ENCODE results near the gene JAZF1. TPM values are rescaled to one million over a fixed set of nuclear protein-coding genes. Genes with fewer than 3 reads are reported as not detected.
A peak's percentile ranks its signal among the peaks of the same experiment; 100 is the strongest.

JAZF1 gene
- total RNA-seq, 1 experiment from 2014 or later, result 18.8 TPM

DNA sequence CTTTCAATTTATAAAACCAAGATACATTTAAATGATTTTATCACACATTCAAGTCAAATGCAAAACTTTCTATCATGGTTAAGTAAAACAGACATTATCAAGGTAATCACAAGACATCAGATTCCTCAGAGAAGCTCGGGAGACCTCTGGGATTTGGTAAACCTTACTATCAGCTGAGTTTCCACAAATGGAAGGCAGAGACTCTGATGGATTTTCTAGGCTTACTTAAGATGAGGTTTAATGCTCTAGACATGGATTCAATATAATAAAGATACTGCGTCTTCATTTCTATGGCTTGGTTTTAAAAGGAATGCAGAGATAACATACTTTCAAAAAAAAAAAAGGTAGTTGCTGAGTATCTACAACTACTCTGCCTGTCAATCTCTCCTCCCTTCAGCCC lies 171.7 kb downstream of the JAZF1 start:
- DNase-seq (ENCODE audit: low spot score), result no peak

DNA sequence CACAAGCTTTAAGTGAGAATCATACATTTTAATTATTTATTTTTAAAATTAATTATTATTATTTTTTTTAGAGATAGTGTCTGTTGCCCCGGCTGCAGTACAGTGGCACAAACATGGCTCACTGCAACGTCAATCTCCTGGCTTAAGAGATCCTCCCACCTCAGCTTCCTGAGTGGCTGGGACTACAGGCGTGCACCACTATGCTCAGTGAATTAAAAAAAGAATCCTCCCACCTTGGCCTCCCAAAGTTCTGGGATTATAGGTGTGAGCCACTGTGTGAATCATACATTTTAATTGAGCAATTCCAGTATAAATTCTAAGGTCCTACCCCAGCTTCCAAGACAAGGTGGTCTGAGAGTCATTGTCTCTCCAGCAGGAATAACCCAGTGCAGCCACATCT lies 172.4 kb downstream of the JAZF1 start:
- no peak for DNase-seq (ENCODE audit: low spot score)

DNA sequence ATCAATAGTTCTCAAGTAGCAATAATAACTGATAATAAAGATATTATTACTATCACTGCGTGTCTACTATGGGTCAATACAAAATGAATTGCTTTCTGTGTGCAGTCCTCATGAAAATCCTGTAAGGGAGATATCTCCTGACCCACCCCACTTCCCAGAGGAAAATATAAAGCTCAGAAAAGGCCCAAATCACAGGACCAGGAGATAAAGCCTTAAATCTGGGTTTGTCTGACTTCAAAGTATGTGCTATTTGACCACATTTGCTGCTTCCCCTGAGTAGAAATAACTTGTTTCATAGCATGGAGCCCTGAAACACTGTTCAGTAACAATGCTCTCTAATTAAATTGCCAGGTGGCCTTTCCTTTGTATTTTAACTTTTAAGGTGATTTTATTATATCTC lies 174.1 kb downstream of the JAZF1 start:
- DNase-seq (ENCODE audit: low spot score), result no peak

DNA sequence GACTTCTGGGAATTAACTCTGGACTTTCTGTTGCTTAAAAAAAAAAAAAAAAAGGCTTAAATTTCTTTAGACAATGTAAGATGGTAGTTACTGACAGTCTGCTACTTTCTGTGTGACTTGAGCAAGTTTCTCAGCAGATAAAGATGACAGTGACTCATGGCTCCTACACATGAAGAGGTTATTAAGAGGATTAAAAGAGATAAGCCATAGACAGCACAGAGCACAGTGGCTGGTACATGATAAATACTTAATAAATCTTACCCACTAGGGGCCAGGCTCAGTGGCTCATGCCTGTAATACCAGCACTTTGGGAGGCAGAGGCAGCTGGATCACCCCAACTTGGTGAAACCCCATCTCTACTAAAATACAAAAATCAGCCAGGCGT lies 174.8 kb downstream of the JAZF1 start:
- DNase-seq (ENCODE audit: low spot score), result peak; percentile 62

DNA sequence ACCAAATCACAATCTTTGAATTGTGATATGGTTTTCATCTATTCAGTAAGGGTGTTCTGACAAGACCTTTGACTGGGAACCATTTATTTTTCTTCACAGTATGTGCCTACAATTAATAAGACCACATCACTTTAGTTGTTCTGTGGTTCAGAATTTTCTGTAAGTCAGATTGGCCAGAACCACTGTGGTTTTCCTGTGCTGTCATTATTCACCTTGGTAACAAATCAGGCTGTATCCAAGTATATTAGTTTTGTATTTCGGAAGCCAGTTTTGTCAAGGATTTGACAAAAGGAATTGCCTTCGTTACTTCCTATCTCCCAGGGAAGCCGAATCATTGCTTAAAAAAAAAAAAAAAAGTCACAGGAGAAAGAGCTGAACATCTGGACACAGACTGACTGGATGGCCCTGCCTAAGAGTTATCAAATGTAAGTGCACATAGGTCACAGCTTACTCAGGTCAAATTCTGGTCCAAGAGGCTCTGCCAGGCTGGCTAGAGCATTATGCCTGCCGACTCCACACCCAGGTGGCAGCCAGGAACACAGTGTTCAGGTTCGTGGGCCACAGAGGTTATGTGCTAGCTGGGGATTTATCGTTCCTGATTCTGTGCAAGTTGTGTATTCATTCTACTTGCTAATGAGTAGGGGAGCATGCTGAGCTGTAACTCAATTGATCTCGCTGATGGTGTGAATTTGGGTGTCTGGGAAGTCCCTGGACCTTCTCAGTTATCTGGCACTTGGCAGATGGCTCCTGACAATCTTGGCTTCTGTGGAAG lies 175.3 kb downstream of the JAZF1 start:
- DNase-seq (ENCODE audit: low spot score), result peak; percentile 40

DNA sequence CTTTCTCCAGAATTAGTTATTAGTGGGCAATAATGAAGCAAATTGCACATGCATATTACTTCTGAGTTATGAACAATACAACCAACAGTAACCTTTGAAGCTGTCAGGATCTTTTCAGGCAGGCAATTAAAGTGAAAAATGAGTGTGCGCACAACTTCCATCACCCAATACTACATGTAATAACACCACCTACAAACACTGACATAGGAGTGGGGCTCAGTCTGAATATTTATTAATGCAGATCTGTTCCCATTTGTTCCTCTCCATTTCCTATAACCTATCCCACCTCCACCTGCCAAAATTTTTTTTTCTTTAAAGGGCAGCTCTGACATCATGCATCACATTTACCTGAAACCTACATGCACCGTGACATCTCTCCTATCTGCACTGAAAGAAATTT lies 177.2 kb downstream of the JAZF1 start:
- no peak for DNase-seq (ENCODE audit: low spot score)

DNA sequence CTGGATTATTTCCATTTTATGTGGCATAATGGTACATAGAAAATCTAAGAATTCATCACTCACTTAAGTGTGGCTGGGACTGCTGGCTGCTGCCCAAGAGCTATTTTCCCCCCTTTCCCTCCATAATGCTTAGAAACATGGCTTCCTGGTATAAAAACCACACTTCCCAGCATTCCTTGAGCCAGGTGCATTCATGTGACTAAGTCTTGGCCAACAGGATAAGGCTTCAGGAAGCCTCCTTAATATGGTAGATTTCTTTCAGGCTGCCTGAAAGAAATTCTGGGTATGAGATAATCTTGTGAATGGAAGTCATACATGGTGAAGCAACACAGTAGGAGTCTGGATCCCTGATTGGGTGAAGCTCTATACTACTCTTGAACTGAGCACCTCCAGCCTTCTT lies 178.0 kb downstream of the JAZF1 start:
- peak; percentile 27 for DNase-seq (ENCODE audit: low spot score)

GRCh38 chr7:28001896-28002295 lies 178.7 kb downstream of the JAZF1 start:
- DNase-seq (ENCODE audit: low spot score), result no peak

DNA sequence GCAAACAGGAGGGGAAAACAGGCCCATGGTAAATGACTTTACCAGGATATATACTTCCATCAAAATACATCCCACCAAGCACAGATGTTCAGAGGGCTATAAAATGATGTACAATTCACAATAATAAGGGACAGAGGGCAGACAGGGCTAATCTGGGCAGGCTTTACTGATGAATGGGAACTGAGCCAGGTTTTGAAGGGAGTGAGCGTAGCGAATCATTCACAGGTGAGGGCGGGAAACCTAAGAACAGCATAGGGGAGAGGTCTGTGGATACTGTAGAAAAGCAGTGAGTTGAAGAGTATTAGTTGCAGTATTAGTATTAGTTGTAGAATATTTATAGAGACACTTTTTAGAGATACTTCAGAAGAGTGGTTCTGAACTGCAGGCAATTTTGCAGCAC lies 180.8 kb downstream of the JAZF1 start:
- no peak for DNase-seq (ENCODE audit: low spot score)

DNA sequence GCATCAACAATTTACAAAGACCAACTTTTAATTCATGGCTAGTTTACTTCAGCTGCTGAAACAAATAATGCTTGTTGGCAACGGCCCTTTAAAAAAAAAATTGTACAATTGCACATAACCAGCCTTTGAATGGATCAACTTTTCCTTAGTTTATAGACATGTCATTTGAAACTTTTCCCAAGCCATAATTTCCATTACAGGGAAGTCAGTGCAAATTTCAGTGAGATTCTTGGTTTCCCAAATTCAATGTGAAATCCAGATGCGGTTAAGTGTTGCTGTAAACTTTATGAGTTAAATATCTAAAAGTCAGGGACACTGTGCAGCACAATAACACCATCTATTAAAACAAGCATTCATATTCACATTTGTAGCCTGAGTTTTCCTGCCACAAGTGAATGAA lies 182.2 kb downstream of the JAZF1 start:
- no peak for DNase-seq (ENCODE audit: low spot score)

- DNase-seq (ENCODE audit: low spot score), result no peak
Measured at GRCh38 chr7:27997188-27997707, 183.3 kb downstream of the JAZF1 start.

- DNase-seq (ENCODE audit: low spot score), result no peak
Measured at GRCh38 chr7:27996141-27996540, 184.5 kb downstream of the JAZF1 start.

DNA sequence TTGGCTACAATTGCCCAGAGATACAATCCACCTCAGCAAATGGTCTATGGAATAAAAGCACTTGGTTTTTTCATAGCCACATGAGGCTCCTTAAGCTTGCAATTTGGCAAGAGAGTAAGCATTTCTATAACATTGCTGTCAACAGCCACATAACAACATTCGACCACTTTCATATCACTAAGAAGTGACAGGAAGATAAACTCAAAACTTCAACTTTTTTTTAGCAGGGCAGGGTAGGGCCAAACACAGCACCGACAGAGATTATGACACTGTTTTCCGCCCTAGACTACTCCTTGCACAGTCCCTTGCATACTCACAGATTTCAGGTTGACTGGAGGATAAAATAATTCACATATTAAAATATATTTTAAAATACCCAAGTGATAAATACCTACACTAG lies 185.4 kb downstream of the JAZF1 start:
- no peak for DNase-seq (ENCODE audit: low spot score)

DNA sequence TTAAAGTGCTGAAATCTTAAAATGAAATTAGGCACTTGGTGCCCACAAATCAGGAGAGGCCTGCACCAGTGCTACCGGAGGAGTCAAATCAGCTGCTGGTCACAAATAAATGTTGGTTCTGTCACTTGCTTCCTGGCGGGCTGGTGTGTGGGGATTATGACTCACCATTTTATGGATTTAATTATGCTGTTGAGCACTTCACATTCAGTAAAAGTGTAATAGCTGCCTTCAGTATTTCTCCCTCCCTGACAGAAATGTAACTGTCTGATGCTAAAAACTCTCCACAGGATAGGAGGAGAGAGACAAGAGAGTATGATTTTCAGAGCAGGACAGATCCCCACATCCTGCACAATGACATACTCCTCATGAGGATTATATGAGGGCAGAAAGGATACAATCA lies 186.0 kb downstream of the JAZF1 start:
- peak; percentile 90 for DNase-seq (ENCODE audit: low spot score)

DNA sequence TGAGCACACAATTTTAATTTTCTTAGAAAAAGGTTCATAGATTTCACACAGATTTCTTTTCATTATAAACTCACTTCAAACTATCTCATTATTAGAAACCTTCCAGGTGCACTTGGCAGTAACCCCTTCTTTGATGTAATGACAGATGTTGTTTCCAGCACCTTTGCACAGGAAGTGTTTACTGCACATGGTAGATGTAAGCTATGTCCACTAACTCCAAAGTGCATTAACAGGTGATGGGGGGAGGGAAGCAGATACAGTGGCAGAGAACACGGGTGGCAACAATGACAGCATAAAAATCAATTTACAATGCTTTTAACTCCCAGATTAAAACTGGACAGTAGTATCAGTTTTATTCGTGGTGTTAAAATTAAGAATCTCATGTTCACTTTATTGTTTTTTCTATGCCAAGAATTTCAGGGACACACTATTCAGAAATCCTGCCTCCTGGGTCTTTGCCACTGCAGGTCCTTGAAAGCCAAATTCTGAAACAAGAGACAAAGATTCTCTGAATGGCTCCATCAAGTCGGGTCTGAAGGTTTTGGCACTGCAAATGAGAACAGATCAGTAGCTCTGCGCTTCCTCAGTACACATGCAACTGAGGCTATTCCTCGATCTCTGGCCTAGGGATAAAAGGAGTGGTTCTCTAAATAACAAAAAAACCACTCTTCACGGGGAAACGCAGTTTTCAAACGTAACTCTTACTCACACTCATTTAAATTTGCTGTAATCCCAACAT lies 187.7 kb downstream of the JAZF1 start:
- DNase-seq (ENCODE audit: low spot score), result no peak

GRCh38 chr7:27992097-27992496 lies 188.5 kb downstream of the JAZF1 start:
- DNase-seq (ENCODE audit: low spot score), result no peak

GRCh38 chr7:27991006-27991528 lies 189.5 kb downstream of the JAZF1 start:
- DNase-seq (ENCODE audit: low spot score), result no peak

DNA sequence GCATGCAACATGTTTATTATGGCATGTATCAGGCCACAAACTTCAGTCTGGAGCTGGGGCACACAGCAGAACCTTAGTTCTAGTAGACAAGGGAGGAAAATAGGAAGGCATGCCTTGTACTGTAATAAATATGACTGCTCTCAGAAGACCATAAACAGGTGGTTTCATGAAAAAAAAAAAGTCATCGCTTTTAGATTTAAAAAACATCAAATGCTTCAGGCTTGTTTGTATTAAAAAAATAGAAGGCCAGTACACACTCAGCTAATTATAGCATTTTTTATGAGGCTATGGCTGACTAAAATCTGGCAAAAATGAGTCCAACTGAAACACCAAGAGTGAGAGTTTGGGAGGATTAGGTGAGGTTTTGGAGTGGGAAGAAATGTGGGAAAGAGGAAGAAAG lies 204.1 kb downstream of the JAZF1 start:
- no peak for DNase-seq (ENCODE audit: low spot score)

DNA sequence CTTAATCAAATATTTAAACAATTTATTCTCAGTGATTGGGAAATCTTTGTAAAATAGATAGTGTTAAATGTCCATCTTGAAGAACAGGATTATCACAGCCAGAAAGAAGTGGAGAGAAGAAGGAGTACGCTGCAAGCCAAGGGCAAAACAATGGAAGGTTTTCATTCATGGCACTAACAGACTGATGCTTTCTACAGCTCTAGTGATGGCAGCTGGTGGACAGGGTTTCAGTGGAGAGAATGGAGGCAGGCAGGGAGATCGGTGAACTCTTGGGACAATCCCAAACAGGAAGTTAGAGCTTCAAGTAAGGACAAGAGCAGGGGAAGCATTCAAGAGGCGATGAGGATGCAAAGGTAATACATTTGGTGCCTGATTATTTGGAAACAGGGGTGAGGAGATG lies 207.0 kb downstream of the JAZF1 start:
- no peak for DNase-seq (ENCODE audit: low spot score)

- DNase-seq (ENCODE audit: low spot score), result no peak
Measured at GRCh38 chr7:27972276-27972675, 208.3 kb downstream of the JAZF1 start.

DNA sequence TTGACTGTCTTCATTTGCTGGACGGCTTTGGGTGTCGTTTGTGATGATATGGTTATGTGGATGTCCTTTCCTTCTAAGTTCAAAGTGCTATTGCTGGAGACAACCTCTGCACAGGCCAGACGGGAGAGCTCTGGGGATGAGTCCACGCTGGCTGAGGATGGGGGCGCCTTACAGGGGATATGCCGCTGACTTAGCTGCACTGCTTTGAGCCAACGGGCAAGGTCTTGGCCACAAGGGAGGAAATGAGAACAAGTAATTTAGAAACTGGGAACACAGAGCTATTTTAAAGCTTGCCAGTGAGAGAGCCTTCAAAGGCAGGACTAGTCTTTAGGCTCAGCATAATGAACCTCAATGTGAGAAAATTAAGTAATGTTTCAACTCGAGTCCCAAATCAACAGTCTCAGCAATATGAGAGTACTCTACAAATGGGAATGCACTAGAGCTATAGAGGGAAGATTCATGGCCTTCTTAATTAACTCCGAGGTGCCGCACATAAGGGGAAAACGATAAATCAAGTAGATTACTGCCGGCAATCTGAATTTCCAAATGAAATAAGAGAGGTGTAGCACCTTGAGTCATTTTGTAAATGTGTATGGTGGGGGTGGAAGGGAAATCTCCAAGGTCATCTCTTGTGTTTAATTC lies 209.3 kb downstream of the JAZF1 start:
- no peak for DNase-seq (ENCODE audit: low spot score)

DNA sequence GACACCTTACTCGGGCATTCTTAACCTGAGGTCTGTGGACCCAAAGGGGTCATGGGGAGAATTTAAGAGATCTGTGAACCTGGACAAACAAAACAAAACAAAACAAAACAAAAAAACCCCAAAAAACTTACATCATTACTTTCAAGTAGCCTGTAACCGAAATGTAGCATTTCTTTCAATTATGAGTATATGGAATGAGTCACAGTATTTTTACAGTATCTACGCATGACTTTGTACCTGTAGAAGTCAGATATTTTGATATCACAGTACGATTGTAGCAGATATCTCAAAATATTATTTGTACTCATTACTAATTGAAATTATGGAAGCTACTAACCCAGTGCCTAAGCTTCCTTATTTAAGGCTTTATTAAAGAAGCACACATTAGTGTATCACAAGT lies 210.2 kb downstream of the JAZF1 start:
- DNase-seq (ENCODE audit: low spot score), result no peak

- no peak for DNase-seq (ENCODE audit: low spot score)
Measured at GRCh38 chr7:27969346-27969745, 211.2 kb downstream of the JAZF1 start.
